ENCODE results near the gene C19orf81. TPM values are rescaled to one million over a fixed set of nuclear protein-coding genes. Genes with fewer than 3 reads are reported as not detected.
"Not testable (repeated sequence)": the region's sequence is repeated elsewhere in the genome, so short reads cannot be mapped to it uniquely, and the experiment has no call there.

Gene C19orf81
- polyA plus RNA-seq (2013, experiment 1 of 2), result 1.6 TPM
- 0.86 TPM for polyA plus RNA-seq (2013, experiment 2 of 2)

GRCh38 chr19:50649433-50650391 is at the start of gene C19orf81:
TSS of gene C19orf81 (plus strand) at chr19:50649445. CDS start at chr19:50649445, 0 bp downstream.
- Histone ChIP-seq H3K4me3 (ENCODE audit: extremely low read depth, insufficient read depth, low read length, poor library complexity, severe bottlenecking) (no peak within 1 kb of the TSS), H3K27ac (ENCODE audit: low read depth, low read length, severe bottlenecking) (no peak within 1 kb of the TSS), H3K4me1 (ENCODE audit: control insufficient read depth, insufficient read depth, low read length, poor library complexity, severe bottlenecking) (no peaks in the 10 kb centered on the region), H3K9me3 (ENCODE audit: control insufficient read depth, low read length) (peaks cover 32% of the 10 kb centered on the region), H3K36me3 (ENCODE audit: control insufficient read depth, insufficient read depth, low read length) (no peaks in the 10 kb centered on the region)
- WGBS, 2 experiments (ENCODE audit: insufficient coverage in 2 of 2), result 53 to 61% methylated on average over 7 of the region's 7 CpGs

GRCh38 chr19:50601407-50602088 is 47.7 kb upstream of the C19orf81 start:
- Histone ChIP-seq H3K36me3 (ENCODE audit: control insufficient read depth, insufficient read depth, low read length) (no peaks in the 10 kb centered on the region), H3K4me1 (ENCODE audit: control insufficient read depth, insufficient read depth, low read length, poor library complexity, severe bottlenecking) (no peaks in the 10 kb centered on the region)
- 72 to 83% methylated on average over 11 of the region's 11 CpGs for WGBS, 2 experiments (ENCODE audit: insufficient coverage in 2 of 2)

DNA sequence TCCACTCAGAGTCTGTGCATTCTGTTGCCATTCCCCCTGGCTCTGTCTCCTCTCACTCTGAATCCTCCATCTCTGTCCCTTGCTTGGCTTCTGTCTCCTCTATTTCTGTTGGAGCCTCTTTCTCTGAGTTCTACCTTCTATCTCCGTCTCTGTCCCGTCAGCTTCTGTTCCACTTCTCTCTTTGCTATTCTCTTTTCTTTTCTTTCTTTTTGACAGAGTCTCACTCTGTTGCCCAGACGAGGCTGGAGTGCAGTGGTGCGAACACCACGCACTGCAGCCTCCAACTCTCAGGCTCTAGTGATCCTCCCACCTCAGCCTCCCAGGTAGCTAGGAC is 47.2 kb upstream of the C19orf81 start:
- no peaks in the 10 kb centered on the region for H3K36me3 ChIP-seq (ENCODE audit: control insufficient read depth, insufficient read depth, low read length)
- no peaks in the 10 kb centered on the region for H3K4me1 ChIP-seq (ENCODE audit: control insufficient read depth, insufficient read depth, low read length, poor library complexity, severe bottlenecking)
- peaks cover 8% of the 10 kb centered on the region for H3K9me3 ChIP-seq (ENCODE audit: control insufficient read depth, low read length)
- 85 to 93% methylated on average over 5 of the region's 5 CpGs for WGBS, 2 experiments (ENCODE audit: insufficient coverage in 2 of 2)
- no peak overlapping the region for H3K27ac ChIP-seq (ENCODE audit: low read depth, low read length, severe bottlenecking)
- no peak overlapping the region for H3K4me3 ChIP-seq (ENCODE audit: extremely low read depth, insufficient read depth, low read length, poor library complexity, severe bottlenecking)

More at GRCh38 chr19:50601407-50602088, 47.7 kb upstream of the C19orf81 start:
- Histone ChIP-seq H3K9me3 (ENCODE audit: control insufficient read depth, low read length) (peaks cover 8% of the 10 kb centered on the region), H3K27ac (ENCODE audit: low read depth, low read length, severe bottlenecking) (no peak overlapping the region), H3K4me3 (ENCODE audit: extremely low read depth, insufficient read depth, low read length, poor library complexity, severe bottlenecking) (no peak overlapping the region)

DNA sequence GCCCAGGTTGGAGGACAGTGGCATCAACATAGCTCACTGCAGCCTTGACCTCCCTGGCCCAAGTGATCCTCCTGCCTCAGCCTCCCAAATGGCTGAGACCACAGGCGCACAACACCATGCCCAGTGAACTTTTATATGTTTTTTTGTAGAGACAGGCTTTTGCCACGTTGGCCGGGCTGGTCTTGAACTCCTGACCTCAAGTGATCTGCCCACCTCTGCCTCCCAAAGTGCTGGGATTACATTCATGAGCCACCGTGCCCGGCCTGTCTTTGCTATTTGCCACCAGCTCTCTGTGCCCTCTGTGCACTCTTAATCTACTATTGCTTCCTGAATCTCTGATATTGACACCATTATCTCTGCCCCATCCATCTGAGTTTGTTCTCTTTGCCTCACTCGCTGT is 46.7 kb upstream of the C19orf81 start:
- Histone ChIP-seq H3K27ac (ENCODE audit: low read depth, low read length, severe bottlenecking) (no peak overlapping the region), H3K4me3 (ENCODE audit: extremely low read depth, insufficient read depth, low read length, poor library complexity, severe bottlenecking) (no peak overlapping the region), H3K9me3 (ENCODE audit: control insufficient read depth, low read length) (peaks cover 8% of the 10 kb centered on the region), H3K36me3 (ENCODE audit: control insufficient read depth, insufficient read depth, low read length) (no peaks in the 10 kb centered on the region), H3K4me1 (ENCODE audit: control insufficient read depth, insufficient read depth, low read length, poor library complexity, severe bottlenecking) (no peaks in the 10 kb centered on the region)
- WGBS, 2 experiments (ENCODE audit: insufficient coverage in 2 of 2), result 71 to 79% methylated on average over 5 of the region's 6 CpGs

DNA sequence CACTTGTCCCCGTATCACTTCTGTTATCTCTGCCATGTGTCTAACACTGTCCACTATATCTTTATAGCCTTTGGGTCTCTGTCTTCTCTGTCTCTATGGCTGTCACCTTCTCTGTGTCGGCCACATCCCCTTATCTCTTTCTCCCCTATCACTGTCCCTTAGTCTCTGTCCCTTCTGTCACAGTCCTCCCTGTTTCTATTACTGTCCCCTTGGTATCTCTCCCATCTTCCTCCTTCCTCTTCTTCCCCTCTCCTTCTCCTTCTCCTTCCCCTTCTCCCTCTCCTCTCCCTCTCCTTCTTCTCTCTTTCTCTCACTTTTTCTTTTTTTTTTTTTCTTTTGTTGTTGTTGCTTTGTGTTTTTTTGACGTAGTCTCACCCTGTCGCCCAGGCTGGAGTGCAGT is 46.3 kb upstream of the C19orf81 start:
- no peaks in the 10 kb centered on the region for H3K36me3 ChIP-seq (ENCODE audit: control insufficient read depth, insufficient read depth, low read length)
- no peaks in the 10 kb centered on the region for H3K4me1 ChIP-seq (ENCODE audit: control insufficient read depth, insufficient read depth, low read length, poor library complexity, severe bottlenecking)
- peaks cover 8% of the 10 kb centered on the region for H3K9me3 ChIP-seq (ENCODE audit: control insufficient read depth, low read length)
- 81 to 85% methylated on average over 2 to 4 of the region's 4 CpGs for WGBS, 2 experiments (ENCODE audit: insufficient coverage in 2 of 2)
- no peak overlapping the region for H3K27ac ChIP-seq (ENCODE audit: low read depth, low read length, severe bottlenecking)
- no peak overlapping the region for H3K4me3 ChIP-seq (ENCODE audit: extremely low read depth, insufficient read depth, low read length, poor library complexity, severe bottlenecking)

- H3K27ac ChIP-seq (ENCODE audit: low read depth, low read length, severe bottlenecking); H3K36me3 ChIP-seq (ENCODE audit: control insufficient read depth, insufficient read depth, low read length); H3K9me3 ChIP-seq (ENCODE audit: control insufficient read depth, low read length); H3K4me3 ChIP-seq (ENCODE audit: extremely low read depth, insufficient read depth, low read length, poor library complexity, severe bottlenecking); H3K4me1 ChIP-seq (ENCODE audit: control insufficient read depth, insufficient read depth, low read length, poor library complexity, severe bottlenecking): not testable (repeated sequence)
- WGBS, 2 experiments (ENCODE audit: insufficient coverage in 2 of 2), result 80 to 93% methylated on average over 3 to 6 of the region's 56 CpGs
Observed at GRCh38 chr19:50604264-50605073, 44.8 kb upstream of the C19orf81 start.

DNA sequence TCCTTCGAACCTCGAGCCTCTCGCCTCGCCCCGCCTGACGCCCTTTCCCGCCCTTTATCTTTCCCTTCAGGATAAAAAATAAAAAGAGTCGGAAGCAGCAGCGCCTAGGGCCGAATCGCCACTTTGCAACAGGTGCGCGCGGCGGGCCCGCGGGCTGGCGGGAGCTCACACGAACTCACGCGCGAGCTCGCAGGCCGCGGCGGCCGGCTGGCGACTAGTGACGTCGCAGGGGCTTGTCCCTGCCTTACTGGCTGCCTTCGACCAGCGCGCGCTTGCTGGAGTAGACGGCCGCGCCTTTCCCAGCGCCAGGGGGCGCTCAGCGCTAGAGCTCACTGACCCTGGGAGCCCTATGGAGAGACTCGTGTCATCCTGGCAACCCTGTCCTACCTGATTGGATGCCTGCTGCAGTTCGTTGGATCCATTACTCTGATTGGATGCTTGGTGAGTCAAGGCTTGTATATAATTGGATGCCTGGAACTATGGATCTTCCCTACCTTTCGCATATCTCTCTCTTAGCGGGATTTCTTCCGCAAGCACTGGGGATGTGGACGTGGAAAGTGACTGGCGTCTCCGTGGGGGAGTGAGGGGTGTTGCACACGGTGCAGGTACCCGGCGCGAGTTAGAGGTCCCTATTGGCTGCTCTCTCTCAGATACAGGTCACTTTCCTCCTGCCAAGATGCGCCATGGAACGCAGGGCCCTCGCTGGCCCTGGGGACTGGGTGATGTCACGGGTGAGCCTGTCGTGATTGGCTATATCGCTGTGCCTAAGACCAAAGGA is 43.0 kb upstream of the C19orf81 start:
- not testable (repeated sequence) for H3K27ac ChIP-seq (ENCODE audit: low read depth, low read length, severe bottlenecking); H3K9me3 ChIP-seq (ENCODE audit: control insufficient read depth, low read length); H3K4me3 ChIP-seq (ENCODE audit: extremely low read depth, insufficient read depth, low read length, poor library complexity, severe bottlenecking); H3K4me1 ChIP-seq (ENCODE audit: control insufficient read depth, insufficient read depth, low read length, poor library complexity, severe bottlenecking); H3K36me3 ChIP-seq (ENCODE audit: control insufficient read depth, insufficient read depth, low read length)
- 76 to 92% methylated on average over 5 to 6 of the region's 58 CpGs for WGBS, 2 experiments (ENCODE audit: insufficient coverage in 2 of 2)

DNA sequence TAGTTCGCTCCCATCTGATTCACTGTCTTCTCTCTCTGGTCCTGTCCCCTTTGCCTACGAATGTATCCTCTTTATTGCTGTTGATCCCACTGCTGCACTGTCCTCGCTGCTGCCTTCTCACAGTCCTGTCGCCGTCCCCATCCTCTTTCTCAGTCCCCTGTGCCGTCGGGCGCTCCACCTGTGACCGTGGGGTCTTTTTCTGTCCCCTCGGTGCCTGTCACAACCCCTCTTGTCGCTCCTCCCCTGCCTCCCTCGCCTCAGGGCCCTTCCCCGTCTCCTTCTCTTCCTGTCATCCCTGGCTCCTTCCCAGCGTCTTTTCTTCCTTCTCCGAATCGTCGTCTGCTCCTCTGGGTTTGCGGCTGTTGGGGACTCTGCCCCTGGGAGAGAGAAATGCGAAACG is 41.9 kb upstream of the C19orf81 start:
- no peaks in the 10 kb centered on the region for H3K36me3 ChIP-seq (ENCODE audit: control insufficient read depth, insufficient read depth, low read length)
- no peak overlapping the region for H3K4me3 ChIP-seq (ENCODE audit: extremely low read depth, insufficient read depth, low read length, poor library complexity, severe bottlenecking)
- no peaks in the 10 kb centered on the region for H3K9me3 ChIP-seq (ENCODE audit: control insufficient read depth, low read length)
- 72 to 83% methylated on average over 7 to 13 of the region's 20 CpGs for WGBS, 2 experiments (ENCODE audit: insufficient coverage in 2 of 2)
- H3K27ac ChIP-seq (ENCODE audit: low read depth, low read length, severe bottlenecking), result no peak overlapping the region
- H3K4me1 ChIP-seq (ENCODE audit: control insufficient read depth, insufficient read depth, low read length, poor library complexity, severe bottlenecking), result no peaks in the 10 kb centered on the region

DNA sequence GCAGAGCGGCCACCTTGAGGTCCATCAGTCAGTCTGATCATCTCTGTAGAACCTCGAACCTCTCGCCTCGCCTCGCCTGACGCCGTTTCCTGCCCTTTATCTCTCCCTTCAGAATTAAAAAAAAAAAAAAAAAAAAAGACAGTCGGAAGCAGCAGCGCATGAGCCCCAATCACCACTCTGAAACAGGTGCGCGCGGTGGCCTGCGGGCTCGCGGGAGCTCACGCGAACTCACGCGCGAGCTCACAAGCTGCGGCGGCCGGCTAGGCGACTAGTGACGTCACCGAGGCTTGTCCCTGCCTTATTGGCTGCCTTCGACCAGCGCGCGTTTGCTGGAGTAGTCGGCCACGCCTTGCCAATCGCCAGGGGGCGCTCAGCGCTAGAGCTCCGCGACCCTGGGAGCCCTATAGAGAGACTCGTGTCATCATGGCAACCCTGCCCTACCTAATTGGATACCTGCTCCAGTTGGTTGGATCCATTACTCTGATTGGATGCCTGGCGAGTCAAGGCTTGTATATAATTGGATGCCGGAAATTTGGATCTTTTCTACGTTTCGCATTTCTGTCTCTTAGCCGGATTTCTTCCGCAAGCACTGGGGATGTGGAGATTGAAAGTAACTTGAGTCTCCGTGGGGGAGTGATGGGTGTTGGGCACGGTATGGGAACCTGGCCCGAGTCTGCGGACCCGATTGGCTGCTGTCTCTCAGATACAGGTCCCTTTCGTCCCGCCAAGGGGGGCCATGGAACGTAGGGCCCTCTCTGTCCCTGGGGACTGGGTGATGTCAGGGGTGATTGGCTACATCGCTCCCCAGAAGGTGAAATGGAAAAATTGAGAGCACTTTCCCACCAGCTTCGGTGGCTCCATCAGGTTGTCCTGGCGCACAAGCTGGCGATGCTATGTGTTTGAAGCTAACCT is 41.1 kb upstream of the C19orf81 start:
- Histone ChIP-seq H3K27ac (ENCODE audit: low read depth, low read length, severe bottlenecking) (no peak overlapping the region), H3K4me1 (ENCODE audit: control insufficient read depth, insufficient read depth, low read length, poor library complexity, severe bottlenecking) (no peaks in the 10 kb centered on the region), H3K9me3 (ENCODE audit: control insufficient read depth, low read length) (no peaks in the 10 kb centered on the region), H3K36me3 (ENCODE audit: control insufficient read depth, insufficient read depth, low read length) (no peaks in the 10 kb centered on the region), H3K4me3 (ENCODE audit: extremely low read depth, insufficient read depth, low read length, poor library complexity, severe bottlenecking) (no peak overlapping the region)
- WGBS, 2 experiments (ENCODE audit: insufficient coverage in 2 of 2), result 19 to 35% methylated on average over 14 to 25 of the region's 56 CpGs
